A673 (cell line): Measurements from ENCODE around the gene HDAC4. TPM values are rescaled to one million over a fixed set of nuclear protein-coding genes. Genes with fewer than 3 reads are reported as not detected.

Experiments used
- BruUV-seq: library from RNA; stranded (reverse); fragments of 400-500 nt; replicated peaks from 2 replicates; lab custom pipeline; 2021; lab: Mats Ljungman, UMichigan
- CTCF ChIA-PET: fragments of 300-600 bp; sonication (Branson Sonifier 250); formaldehyde crosslinking; loops from one replicate; lab custom pipeline; 2022; ENCODE audit warnings: antibody characterized with exemption; lab: Charles Lee
- POLR2A ChIA-PET: fragments of 300-600 bp; sonication (Branson Sonifier 250); formaldehyde crosslinking; loops from one replicate; lab custom pipeline; 2022; ENCODE audit warnings: antibody characterized with exemption; ENCODE audit not compliant: low non-redundant PET; lab: Charles Lee
- DNase-seq: peaks from one replicate; pipeline ENCODE4 v3.0.0-alpha.2; 2015; ENCODE audit warnings: low spot score
- H3K27ac ChIP-seq: fragments of 200-600 bp; sonication (generic); 2 replicates; pipeline ENCODE4 v1.5.1; 2016; ENCODE audit warnings: mixed run types, low read depth, mild to moderate bottlenecking, mixed read lengths, antibody characterized with exemption, low read length; ENCODE audit not compliant: poor library complexity, severe bottlenecking
- H3K27me3 ChIP-seq: fragments of 200-600 bp; sonication (generic); replicated peaks from 2 replicates; pipeline ENCODE4 v1.6.1; 2017; ENCODE audit warnings: mixed run types, low read depth, mild to moderate bottlenecking, mixed read lengths, antibody characterized with exemption, low read length; ENCODE audit not compliant: insufficient read depth, poor library complexity
- H3K36me3 ChIP-seq: fragments of 200-600 bp; sonication (generic); 2 replicates; pipeline ENCODE4 v1.6.1; 2016; ENCODE audit warnings: mixed run types, mild to moderate bottlenecking, mixed read lengths, antibody characterized with exemption, low read length; ENCODE audit not compliant: insufficient read depth, poor library complexity, severe bottlenecking
- H3K4me1 ChIP-seq: fragments of 200-600 bp; sonication (generic); 2 replicates; pipeline ENCODE4 v1.6.1; 2017; ENCODE audit warnings: mixed run types, mild to moderate bottlenecking, mixed read lengths, antibody characterized with exemption, low read length; ENCODE audit not compliant: insufficient read depth, poor library complexity, severe bottlenecking
- H3K4me3 ChIP-seq: fragments of 200-600 bp; sonication (generic); 2 replicates; pipeline ENCODE4 v1.5.1; 2016; ENCODE audit warnings: low read depth, mixed run types, mild to moderate bottlenecking, mixed read lengths, low read length; ENCODE audit not compliant: poor library complexity, severe bottlenecking
- H3K9me3 ChIP-seq: fragments of 200-600 bp; sonication (generic); 2 replicates; pipeline ENCODE4 v1.6.1; 2016; ENCODE audit warnings: mixed run types, low read depth, mild to moderate bottlenecking, mixed read lengths, antibody characterized with exemption, low read length; ENCODE audit not compliant: poor library complexity, severe bottlenecking
- EZH2 ChIP-seq: fragments of 200-600 bp; sonication (generic); IDR thresholded peaks from 2 replicates; pipeline ENCODE4 v1.6.1; 2017; ENCODE audit warnings: borderline replicate concordance, low read depth, mild to moderate bottlenecking, mixed read lengths, antibody characterized with exemption, low read length; ENCODE audit not compliant: poor library complexity, severe bottlenecking
- intact Hi-C: fragments of 100-400 bp; cut with micrococcal nuclease; formaldehyde crosslinking; loops from one replicate; pipeline ENCODE4 v1.10.0; 2022; ENCODE audit not compliant: unreplicated experiment
- total RNA-seq: library from RNA; stranded (reverse); gene quantifications from 2 replicates; pipeline ENCODE4 v1.2.3, GENCODE V29; 2021
- TF ChIP-seq, protein P1 (sequence below): fragments of 300-800, 200-600 bp; sonication (generic); conservative IDR thresholded peaks from 2 replicates; pipeline ENCODE4 v1.5.1; 2017; ENCODE audit warnings: low read depth, mild to moderate bottlenecking, antibody characterized with exemption, low read length, moderate library complexity, mixed read lengths

HDAC4 gene
- total RNA-seq, 1 experiment from 2014 or later = 40.0 TPM

DNA sequence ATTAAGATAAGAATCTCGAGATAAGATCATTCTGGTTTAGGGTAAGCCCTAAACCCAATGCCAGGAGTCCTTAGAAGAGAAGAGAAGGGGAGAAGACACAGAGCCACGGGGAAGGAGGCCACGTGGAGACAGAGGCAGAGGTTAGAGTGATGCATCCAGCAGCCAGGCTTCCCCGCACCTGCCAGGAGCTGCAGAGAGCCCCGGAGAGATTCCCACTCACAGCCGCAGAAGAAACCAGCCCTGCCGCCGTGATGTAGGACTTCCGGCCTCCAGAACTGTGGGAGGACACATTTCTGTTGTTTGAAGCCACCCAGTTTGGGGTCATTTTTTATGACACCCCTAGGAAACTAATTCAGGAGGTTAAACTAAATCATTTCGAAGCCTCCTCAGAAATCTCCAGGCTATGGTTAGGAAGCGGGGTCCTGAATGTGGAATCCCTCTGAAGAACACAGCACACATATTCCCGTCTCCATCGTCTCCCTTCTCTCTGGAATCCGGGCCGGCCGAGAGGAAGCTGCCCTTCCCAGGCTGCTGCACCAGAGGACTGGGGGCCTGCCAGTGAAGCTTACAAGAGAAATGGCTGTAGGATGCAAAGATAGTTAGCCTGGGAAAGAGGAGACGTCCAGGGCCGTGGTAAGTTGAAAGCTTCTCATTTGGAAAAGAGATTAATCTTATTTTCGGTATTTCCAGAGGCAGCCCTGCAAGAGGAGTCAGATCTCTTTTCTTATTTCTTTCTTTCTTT lies 396.4 kb downstream of the HDAC4 start:
- no peak for DNase-seq
- BruUV-seq = no TSS peak
- H3K9me3 ChIP-seq = no peaks in the 10 kb centered on the region
- peaks cover 6% of the 10 kb centered on the region for H3K4me1 ChIP-seq
- ChIA-PET POLR2A (interaction anchor here (0.6 kb wide), 1 partner anchor 120 kb away, joined by 5 read pairs; no protein-coding TSS in a partner anchor), CTCF (no interaction called here)
- intact Hi-C loops = no loop called here
- H3K27me3 ChIP-seq = peaks cover 45% of the 10 kb centered on the region
- no peak overlapping the region for H3K27ac ChIP-seq
- no peaks in the 10 kb centered on the region for H3K36me3 ChIP-seq
- TF ChIP-seq EZH2 = no peak
- TF ChIP-seq, protein P1, sequence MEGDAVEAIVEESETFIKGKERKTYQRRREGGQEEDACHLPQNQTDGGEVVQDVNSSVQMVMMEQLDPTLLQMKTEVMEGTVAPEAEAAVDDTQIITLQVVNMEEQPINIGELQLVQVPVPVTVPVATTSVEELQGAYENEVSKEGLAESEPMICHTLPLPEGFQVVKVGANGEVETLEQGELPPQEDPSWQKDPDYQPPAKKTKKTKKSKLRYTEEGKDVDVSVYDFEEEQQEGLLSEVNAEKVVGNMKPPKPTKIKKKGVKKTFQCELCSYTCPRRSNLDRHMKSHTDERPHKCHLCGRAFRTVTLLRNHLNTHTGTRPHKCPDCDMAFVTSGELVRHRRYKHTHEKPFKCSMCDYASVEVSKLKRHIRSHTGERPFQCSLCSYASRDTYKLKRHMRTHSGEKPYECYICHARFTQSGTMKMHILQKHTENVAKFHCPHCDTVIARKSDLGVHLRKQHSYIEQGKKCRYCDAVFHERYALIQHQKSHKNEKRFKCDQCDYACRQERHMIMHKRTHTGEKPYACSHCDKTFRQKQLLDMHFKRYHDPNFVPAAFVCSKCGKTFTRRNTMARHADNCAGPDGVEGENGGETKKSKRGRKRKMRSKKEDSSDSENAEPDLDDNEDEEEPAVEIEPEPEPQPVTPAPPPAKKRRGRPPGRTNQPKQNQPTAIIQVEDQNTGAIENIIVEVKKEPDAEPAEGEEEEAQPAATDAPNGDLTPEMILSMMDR = no peak
- no peak overlapping the region for H3K4me3 ChIP-seq

DNA sequence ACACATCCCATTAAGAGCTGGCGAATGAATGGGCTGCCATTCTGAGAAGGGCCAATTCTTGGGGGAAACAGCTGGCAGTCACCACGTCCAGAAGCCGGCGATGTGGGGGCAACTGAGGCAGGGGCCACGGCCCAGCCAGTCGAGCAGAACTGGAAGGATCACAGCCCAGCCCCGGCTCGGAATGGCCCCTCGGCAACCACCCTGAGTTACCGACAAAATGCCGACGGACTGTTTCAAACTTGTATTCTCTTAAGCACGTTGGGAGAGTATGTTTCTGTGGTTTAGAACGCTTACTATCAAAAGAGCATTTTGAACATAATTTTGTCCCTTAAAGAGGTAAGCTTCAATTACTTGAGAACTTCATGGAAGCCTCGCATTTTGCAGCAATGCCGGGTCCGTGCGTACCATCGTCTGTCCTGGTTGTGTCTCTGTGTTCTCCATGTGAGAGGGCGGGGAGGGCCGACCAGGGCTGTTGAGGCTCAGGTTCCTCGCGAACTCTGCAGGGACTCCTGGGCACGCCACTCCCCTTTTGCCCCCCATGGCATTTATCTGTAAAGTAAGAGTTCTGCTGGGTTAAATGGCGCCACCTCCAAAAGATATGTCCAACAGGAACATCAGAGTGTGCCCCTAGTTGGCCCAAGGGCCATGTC lies 397.1 kb downstream of the HDAC4 start:
- Histone ChIP-seq H3K4me1 (peaks cover 6% of the 10 kb centered on the region), H3K27me3 (peaks cover 45% of the 10 kb centered on the region), H3K27ac (no peak overlapping the region), H3K36me3 (no peaks in the 10 kb centered on the region), H3K9me3 (no peaks in the 10 kb centered on the region), H3K4me3 (no peak overlapping the region)
- ChIA-PET CTCF (no interaction called here), POLR2A (no interaction called here)
- no TSS peak for BruUV-seq
- DNase-seq = no peak
- intact Hi-C loops = no loop called here
- no peak for TF ChIP-seq EZH2
- TF ChIP-seq, protein P1 = no peak

DNA sequence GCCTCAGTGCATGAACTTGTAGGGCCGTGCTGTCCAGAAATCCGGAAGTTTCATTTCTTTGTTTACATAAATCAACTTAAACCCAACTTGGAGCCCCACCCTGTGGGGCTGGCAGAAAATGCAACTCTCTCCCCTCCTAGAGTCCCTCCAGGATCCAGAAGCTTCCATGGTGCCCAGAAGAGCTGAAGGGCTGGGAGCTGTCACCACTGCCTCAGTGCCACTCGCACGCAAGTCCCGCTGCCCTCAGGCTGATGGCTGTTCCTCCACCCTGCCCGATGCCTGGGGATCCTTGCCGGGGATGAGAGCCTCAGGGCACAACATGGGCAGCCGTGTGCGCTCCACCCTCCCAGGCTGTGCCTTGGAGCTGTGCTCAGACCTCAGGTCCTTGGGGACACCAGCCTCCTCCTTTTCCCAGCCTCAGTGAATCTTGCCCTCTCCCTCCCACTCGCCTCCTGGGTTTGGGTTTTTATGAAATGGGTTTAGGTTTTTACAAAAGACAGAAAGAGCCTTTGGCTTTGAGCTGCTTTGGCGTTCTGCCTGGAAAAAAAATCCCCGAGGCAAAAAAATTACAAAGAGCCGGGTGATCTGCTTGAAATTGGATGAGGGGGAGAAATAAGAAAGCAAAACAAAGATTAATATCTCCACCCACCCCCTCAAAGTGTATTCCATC lies 397.7 kb downstream of the HDAC4 start:
- H3K4me3 ChIP-seq = no peak overlapping the region
- H3K27ac ChIP-seq = no peak overlapping the region
- H3K9me3 ChIP-seq = no peaks in the 10 kb centered on the region
- H3K4me1 ChIP-seq = peaks cover 6% of the 10 kb centered on the region
- TF ChIP-seq, protein P1 = no peak
- TF ChIP-seq EZH2 = no peak
- no peaks in the 10 kb centered on the region for H3K36me3 ChIP-seq
- no TSS peak for BruUV-seq
- intact Hi-C loops = no loop called here
- peaks cover 40% of the 10 kb centered on the region for H3K27me3 ChIP-seq
- ChIA-PET CTCF (no interaction called here), POLR2A (no interaction called here)
- DNase-seq = peak; percentile 59
